SK-N-SH (cell line): Measurements from ENCODE around the gene DNAH1. TPM values are rescaled to one million over a fixed set of nuclear protein-coding genes. Genes with fewer than 3 reads are reported as not detected.

Experiments
- CTCF ChIA-PET: fragments of 300-600, 350-600 bp; formaldehyde crosslinking; extraction: SDS; loops from one replicate; lab custom pipeline; 2021; lab: Yijun Ruan, JAX
- POLR2A ChIA-PET: fragments of 350-600 bp; sonication (Branson Sonifier 250); formaldehyde crosslinking; extraction: SDS; loops from one replicate; lab custom pipeline; 2020; ENCODE audit warnings: antibody characterized with exemption, inconsistent platforms; lab: Yijun Ruan, JAX
- DNase-seq: peaks from one replicate; pipeline ENCODE4 v3.0.0; 2012
- H2AFZ ChIP-seq: fragments of 200-600 bp; sonication (generic); 2 replicates; pipeline ENCODE4 v1.8.1; 2016; ENCODE audit warnings: antibody characterized with exemption, mild to moderate bottlenecking, low read depth
- H3F3A ChIP-seq: fragments of 200-600 bp; sonication (generic); replicated peaks from 2 replicates; pipeline ENCODE3; 2016; ENCODE audit warnings: antibody characterized with exemption, mild to moderate bottlenecking; ENCODE audit not compliant: insufficient read depth
- H3K27ac ChIP-seq, 2 experiments: fragments of 200-500 bp in 1 of 2; fragments of 200-600 bp in 1 of 2; sonication (Bioruptor generic) in 1 of 2; sonication (generic), shearing (Covaris generic) in 1 of 2; 2 replicates each; pipeline versions ENCODE4 v1.5.1 to v1.6.1; 2014 to 2016; ENCODE audit warnings: low read depth in 2 of 2, inconsistent platforms in 1 of 2, low read length in 1 of 2, mild to moderate bottlenecking in 1 of 2, mixed read lengths in 1 of 2
- H3K27me3 ChIP-seq: fragments of 200-600 bp; sonication (generic), shearing (Covaris generic); 2 replicates; pipeline ENCODE4 v1.6.1; 2016; ENCODE audit warnings: mixed run types; ENCODE audit not compliant: insufficient read depth
- H3K36me3 ChIP-seq, 2 experiments: fragments of 200-500 bp in 1 of 2; fragments of 200-600 bp in 1 of 2; sonication (Bioruptor generic) in 1 of 2; sonication (generic) in 1 of 2; replicated peaks in 1 of 2; 2 replicates each; pipeline versions ENCODE3 to v1.5.1; 2014 to 2016; ENCODE audit warnings: low read length in 1 of 2, mild to moderate bottlenecking in 1 of 2; ENCODE audit not compliant: insufficient read depth in 2 of 2, control insufficient read depth in 1 of 2
- H3K4me1 ChIP-seq, 2 experiments: fragments of 200-500 bp in 1 of 2; fragments of 200-600 bp in 1 of 2; sonication (Bioruptor generic) in 1 of 2; sonication (generic), shearing (Covaris generic) in 1 of 2; 2 replicates each; pipeline versions ENCODE4 v1.5.1 to v1.6.1; 2014 to 2016; ENCODE audit warnings: low read depth in 1 of 2, low read length in 1 of 2, mixed run types in 1 of 2; ENCODE audit not compliant: insufficient read depth in 2 of 2, control insufficient read depth in 1 of 2
- H3K4me2 ChIP-seq: fragments of 200-600 bp; sonication (generic), shearing (Covaris generic); 2 replicates; pipeline ENCODE4 v1.6.1; 2017; ENCODE audit warnings: mixed run types
- H3K4me3 ChIP-seq, 2 experiments: fragments of 200-500 bp in 1 of 2; fragments of 200-600 bp in 1 of 2; sonication (Bioruptor generic) in 1 of 2; sonication (generic), shearing (Covaris generic) in 1 of 2; 2 replicates each; pipeline versions ENCODE4 v1.5.1 to v1.8.1; 2014 to 2016; ENCODE audit warnings: low read depth in 2 of 2, inconsistent platforms in 1 of 2, low read length in 1 of 2, mild to moderate bottlenecking in 1 of 2, mixed read lengths in 1 of 2, moderate library complexity in 1 of 2
- H3K79me2 ChIP-seq: fragments of 200-600 bp; sonication (generic); 2 replicates; pipeline ENCODE4 v1.8.1; 2017; ENCODE audit warnings: mild to moderate bottlenecking; ENCODE audit not compliant: insufficient read depth
- H3K9ac ChIP-seq: fragments of 200-600 bp; sonication (generic); 2 replicates; pipeline ENCODE4 v1.6.1; 2017; ENCODE audit warnings: mixed run types
- H3K9me2 ChIP-seq: fragments of 200-600 bp; sonication (generic); 2 replicates; pipeline ENCODE4 v1.6.1; 2017; ENCODE audit warnings: mixed run types
- H3K9me3 ChIP-seq: fragments of 200-600 bp; sonication (generic); 2 replicates; pipeline ENCODE4 v1.6.1; 2017; ENCODE audit warnings: mixed run types, mild to moderate bottlenecking, moderate library complexity
- H4K20me1 ChIP-seq: fragments of 200-600 bp; sonication (generic); 2 replicates; pipeline ENCODE4 v1.6.1; 2017; ENCODE audit warnings: mild to moderate bottlenecking, mixed run types; ENCODE audit not compliant: insufficient read depth
- CHD2 ChIP-seq: fragments of 150-350 bp; IDR thresholded peaks from 2 replicates; pipeline ENCODE4 v1.6.1; 2018; ENCODE audit warnings: low read length; ENCODE audit not compliant: partially characterized antibody
- ELF1 ChIP-seq: IDR thresholded peaks from 2 replicates; pipeline ENCODE4 v1.4.0; 2012
- EZH2phosphoT487 ChIP-seq: fragments of 200-600 bp; sonication (generic); IDR thresholded peaks from 2 replicates; pipeline ENCODE4 v1.6.1; 2017; ENCODE audit warnings: low read depth, mixed run types, mild to moderate bottlenecking, antibody characterized with exemption, moderate library complexity, borderline replicate concordance
- FOSL2 ChIP-seq: IDR thresholded peaks from 2 replicates; pipeline ENCODE4 v1.4.0; 2012; ENCODE audit warnings: low read depth, mild to moderate bottlenecking, moderate library complexity, borderline replicate concordance
- FOXJ3 ChIP-seq: sonication (generic); formaldehyde crosslinking; IDR thresholded peaks from 2 replicates; pipeline ENCODE4 v1.5.1; 2020; ENCODE audit warnings: mild to moderate bottlenecking, missing genetic modification reagents
- FOXM1 ChIP-seq: IDR thresholded peaks from 2 replicates; pipeline ENCODE4 v1.4.0; 2012; ENCODE audit warnings: low read depth, mild to moderate bottlenecking
- GABPA ChIP-seq: IDR thresholded peaks from 2 replicates; pipeline ENCODE4 v1.4.0; 2012; ENCODE audit warnings: low read depth, mild to moderate bottlenecking
- JUND ChIP-seq: IDR thresholded peaks from 2 replicates; pipeline ENCODE4 v1.4.0; 2012
- MXI1 ChIP-seq: IDR thresholded peaks from 2 replicates; pipeline ENCODE4 v1.6.1; 2012; ENCODE audit warnings: mild to moderate bottlenecking, low read depth, low read length, improper control_type of control experiment
- POLR2AphosphoS5 ChIP-seq: IDR thresholded peaks from 2 replicates; pipeline ENCODE4 v1.6.1; 2012; ENCODE audit warnings: low read depth, low read length
- RAD21 ChIP-seq: IDR thresholded peaks from 2 replicates; pipeline ENCODE4 v1.6.1; 2012; ENCODE audit warnings: mild to moderate bottlenecking, low read length
- RFX5 ChIP-seq: IDR thresholded peaks from 2 replicates; pipeline ENCODE4 v1.6.1; 2012; ENCODE audit warnings: mild to moderate bottlenecking, improper control_type of control experiment, low read length
- SIN3A ChIP-seq: IDR thresholded peaks from 2 replicates; pipeline ENCODE4 v1.6.1; 2012; ENCODE audit warnings: low read depth, mild to moderate bottlenecking, low read length, moderate library complexity, borderline replicate concordance
- SMC3 ChIP-seq: IDR thresholded peaks from 2 replicates; pipeline ENCODE4 v1.6.1; 2012; ENCODE audit warnings: low read depth, low read length, improper control_type of control experiment
- TAF1 ChIP-seq: IDR thresholded peaks from 2 replicates; pipeline ENCODE4 v1.6.1; 2012; ENCODE audit warnings: low read depth, mild to moderate bottlenecking, low read length, moderate library complexity, borderline replicate concordance
- TCF12 ChIP-seq: IDR thresholded peaks from 2 replicates; pipeline ENCODE4 v1.4.0; 2012
- TEAD4 ChIP-seq: IDR thresholded peaks from 2 replicates; pipeline ENCODE4 v1.4.0; 2012; ENCODE audit warnings: mild to moderate bottlenecking, borderline replicate concordance; ENCODE audit not compliant: insufficient read depth
- YY1 ChIP-seq: IDR thresholded peaks from 2 replicates; pipeline ENCODE4 v1.4.0; 2012; ENCODE audit warnings: low read depth, mild to moderate bottlenecking
- WGBS: methylation state at CpG from one replicate; pipeline ENCODE4 v1.1.6; 2017; ENCODE audit warnings: low lambda C conversion rate; 5-methylcytosine and 5-hydroxymethylcytosine counted together
- polyA plus RNA-seq, 3 experiments: library from polyadenylated mRNA; depleted of rRNA; stranded (reverse); fragments of >200 nt; gene quantifications; 2 replicates each; pipeline ENCODE4 v1.2.3, GENCODE V29; 2012
- TF ChIP-seq, protein P1 (sequence below): IDR thresholded peaks from 2 replicates; pipeline ENCODE4; 2012
- TF ChIP-seq, protein P2 (sequence below): fragments of 200-600 bp; sonication (generic); IDR thresholded peaks from 2 replicates; pipeline ENCODE4 v1.6.1; 2017; ENCODE audit warnings: antibody characterized with exemption, mild to moderate bottlenecking, moderate library complexity

Gene DNAH1
- polyA plus RNA-seq, 1 of the 3 experiments (the other 2 are of a cell fraction) = 5.1 TPM

DNA sequence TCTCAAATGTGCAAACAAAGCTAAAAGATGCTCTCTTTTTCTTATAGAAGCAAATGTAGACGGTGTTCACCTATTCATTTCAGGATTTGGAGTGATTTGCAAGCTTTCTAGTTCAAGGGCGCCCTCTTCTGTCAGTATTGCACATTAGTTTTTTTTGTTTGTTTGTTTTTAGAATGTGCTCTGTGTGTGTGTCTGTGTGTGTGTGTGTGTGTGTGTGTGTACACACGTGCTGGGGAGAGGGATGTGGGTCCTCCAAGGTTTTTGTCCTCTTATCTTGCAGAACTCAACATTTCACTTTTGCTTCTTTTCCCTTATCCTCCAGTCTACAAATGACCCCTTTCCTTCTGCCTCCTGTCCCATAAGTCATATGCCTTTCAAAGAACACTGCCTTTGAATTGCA is 23.5 kb downstream of the DNAH1 start:
- POLR2A ChIA-PET = interaction anchor here (0.6 to 1.3 kb wide), 5 partner anchors 41 to 68 kb away, joined by 3 to 5 read pairs (median 3); no protein-coding TSS in a partner anchor
- Histone ChIP-seq H3K4me3 (peak overlapping the region in 1 of 2 experiments; percentile 5; a peak in 1 of 4 replicates), H3K36me3 (no peaks in the 10 kb centered on the region)
- TF ChIP-seq FOXJ3 = no peak
- peak; percentile 95 for TF ChIP-seq RAD21
- TF ChIP-seq ELF1 = no peak
- no peak for TF ChIP-seq SIN3A
- TF ChIP-seq EZH2phosphoT487 = no peak
- no peak for TF ChIP-seq TCF12
- no peak for TF ChIP-seq TEAD4
- TF ChIP-seq SMC3 = peak; percentile 90
- 0 out of 2 replicates have a peak, but pooled peaks have one; percentile 37 for TF ChIP-seq RFX5
- no peak for TF ChIP-seq FOSL2
- no peak for TF ChIP-seq GABPA
- peak; percentile 56; the same call in 1 of the 2 replicates for TF ChIP-seq MXI1
- no peak for TF ChIP-seq TAF1
- TF ChIP-seq, protein P1, sequence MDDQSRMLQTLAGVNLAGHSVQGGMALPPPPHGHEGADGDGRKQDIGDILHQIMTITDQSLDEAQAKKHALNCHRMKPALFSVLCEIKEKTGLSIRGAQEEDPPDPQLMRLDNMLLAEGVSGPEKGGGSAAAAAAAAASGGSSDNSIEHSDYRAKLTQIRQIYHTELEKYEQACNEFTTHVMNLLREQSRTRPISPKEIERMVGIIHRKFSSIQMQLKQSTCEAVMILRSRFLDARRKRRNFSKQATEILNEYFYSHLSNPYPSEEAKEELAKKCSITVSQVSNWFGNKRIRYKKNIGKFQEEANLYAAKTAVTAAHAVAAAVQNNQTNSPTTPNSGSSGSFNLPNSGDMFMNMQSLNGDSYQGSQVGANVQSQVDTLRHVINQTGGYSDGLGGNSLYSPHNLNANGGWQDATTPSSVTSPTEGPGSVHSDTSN = no peak
- no peak for TF ChIP-seq JUND
- TF ChIP-seq, protein P2, sequence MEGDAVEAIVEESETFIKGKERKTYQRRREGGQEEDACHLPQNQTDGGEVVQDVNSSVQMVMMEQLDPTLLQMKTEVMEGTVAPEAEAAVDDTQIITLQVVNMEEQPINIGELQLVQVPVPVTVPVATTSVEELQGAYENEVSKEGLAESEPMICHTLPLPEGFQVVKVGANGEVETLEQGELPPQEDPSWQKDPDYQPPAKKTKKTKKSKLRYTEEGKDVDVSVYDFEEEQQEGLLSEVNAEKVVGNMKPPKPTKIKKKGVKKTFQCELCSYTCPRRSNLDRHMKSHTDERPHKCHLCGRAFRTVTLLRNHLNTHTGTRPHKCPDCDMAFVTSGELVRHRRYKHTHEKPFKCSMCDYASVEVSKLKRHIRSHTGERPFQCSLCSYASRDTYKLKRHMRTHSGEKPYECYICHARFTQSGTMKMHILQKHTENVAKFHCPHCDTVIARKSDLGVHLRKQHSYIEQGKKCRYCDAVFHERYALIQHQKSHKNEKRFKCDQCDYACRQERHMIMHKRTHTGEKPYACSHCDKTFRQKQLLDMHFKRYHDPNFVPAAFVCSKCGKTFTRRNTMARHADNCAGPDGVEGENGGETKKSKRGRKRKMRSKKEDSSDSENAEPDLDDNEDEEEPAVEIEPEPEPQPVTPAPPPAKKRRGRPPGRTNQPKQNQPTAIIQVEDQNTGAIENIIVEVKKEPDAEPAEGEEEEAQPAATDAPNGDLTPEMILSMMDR = peak; percentile 83
- no peak for TF ChIP-seq FOXM1
- TF ChIP-seq CHD2 = no peak
- TF ChIP-seq POLR2AphosphoS5 = no peak
- no peak for TF ChIP-seq YY1
- TF ChIP-seq, all 33 proteins: peak for 5
- peak; percentile 68 for DNase-seq
- Histone ChIP-seq H3K27me3 (no peaks in the 10 kb centered on the region), H3K4me2 (no peak overlapping the region), H2AFZ (no peak overlapping the region), H3K9me2 (no peaks in the 10 kb centered on the region), H3K27ac (no peak overlapping the region), H3F3A (no peaks in the 10 kb centered on the region), H3K79me2 (no peaks in the 10 kb centered on the region), H3K9ac (no peak overlapping the region), H3K4me1 (peaks cover 0 to 3% of the 10 kb centered on the region in 2 experiments; a peak in 1 of 4 replicates), H4K20me1 (no peaks in the 10 kb centered on the region), H3K9me3 (no peaks in the 10 kb centered on the region)
- CTCF ChIA-PET = interaction anchor here (0.6 to 32.8 kb wide), 58 partner anchors 8 to 339 kb away, joined by 3 to 504 read pairs (median 5); partner anchors contain the start of genes DNAH1, GLYCTK, SEMA3G and TLR9
- WGBS = 7% methylated on average over 3 of the region's 3 CpGs
